Type B pancreatic cell (in vitro differentiated cells): ENCODE data around the gene SCP2. TPM values are rescaled to one million over a fixed set of nuclear protein-coding genes. Genes with fewer than 3 reads are reported as not detected.

ENCODE experiments used
- DNase-seq: peaks from one replicate; pipeline ENCODE4 v3.0.0; 2021; ENCODE audit warnings: mixed read lengths; ENCODE audit not compliant: unreplicated experiment; ENCODE audit errors: extremely low spot score
- H3K27ac Mint-ChIP-seq: 2 replicates; pipeline ENCODE4 v1.8.0; 2021; ENCODE audit warnings: mild to moderate bottlenecking, mixed read lengths
- H3K27me3 Mint-ChIP-seq: 2 replicates; pipeline ENCODE4 v1.8.0; 2021; ENCODE audit warnings: mixed read lengths
- H3K36me3 Mint-ChIP-seq: 2 replicates; pipeline ENCODE4 v1.8.0; 2021; ENCODE audit warnings: mixed read lengths
- H3K4me1 Mint-ChIP-seq: one replicate; pipeline ENCODE4 v1.8.0; 2021; ENCODE audit warnings: mixed read lengths; ENCODE audit not compliant: unreplicated experiment
- H3K4me3 Mint-ChIP-seq: 2 replicates; pipeline ENCODE4 v1.8.0; 2021; ENCODE audit warnings: mild to moderate bottlenecking, mixed read lengths
- H3K9me3 Mint-ChIP-seq: 2 replicates; pipeline ENCODE4 v1.8.0; 2021; ENCODE audit warnings: mixed read lengths
- total RNA-seq: library from RNA; stranded (reverse); gene quantifications from 2 replicates; pipeline ENCODE4 v1.2.1, GENCODE V29; 2021; ENCODE audit warnings: low replicate concordance
- TF ChIP-seq, protein P1 (sequence below): fragments of 200-600 bp; sonication (generic); conservative IDR thresholded peaks from 2 replicates; pipeline ENCODE4 v1.5.0; 2021; ENCODE audit warnings: antibody characterized with exemption, mild to moderate bottlenecking

Gene SCP2
- total RNA-seq, 1 donor from 2014 or later = 108 TPM

DNA sequence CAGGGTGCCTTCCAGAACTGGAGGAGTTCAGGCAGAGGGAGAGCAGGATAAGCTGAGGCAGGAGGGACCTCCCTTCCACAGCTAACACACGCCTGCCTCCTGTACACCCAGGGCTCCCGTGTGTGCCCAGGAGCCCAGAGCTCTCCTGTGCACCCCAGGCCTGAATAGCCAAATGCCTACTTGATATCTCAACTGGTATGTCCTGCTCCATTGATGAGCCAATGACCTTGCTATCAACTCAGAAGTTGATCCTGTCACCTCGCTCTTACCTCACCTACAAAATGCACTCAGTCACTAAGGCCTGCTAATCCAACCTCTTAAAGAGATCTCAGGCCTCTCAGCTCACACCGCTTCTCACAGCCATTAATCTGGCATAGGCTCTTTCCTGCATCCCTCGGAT lies 12.6 kb upstream of the SCP2 start:
- no peak overlapping the region for H3K4me3 Mint-ChIP-seq
- H3K9me3 Mint-ChIP-seq = no peaks in the 10 kb centered on the region
- H3K27ac Mint-ChIP-seq = no peak overlapping the region
- TF ChIP-seq, protein P1, sequence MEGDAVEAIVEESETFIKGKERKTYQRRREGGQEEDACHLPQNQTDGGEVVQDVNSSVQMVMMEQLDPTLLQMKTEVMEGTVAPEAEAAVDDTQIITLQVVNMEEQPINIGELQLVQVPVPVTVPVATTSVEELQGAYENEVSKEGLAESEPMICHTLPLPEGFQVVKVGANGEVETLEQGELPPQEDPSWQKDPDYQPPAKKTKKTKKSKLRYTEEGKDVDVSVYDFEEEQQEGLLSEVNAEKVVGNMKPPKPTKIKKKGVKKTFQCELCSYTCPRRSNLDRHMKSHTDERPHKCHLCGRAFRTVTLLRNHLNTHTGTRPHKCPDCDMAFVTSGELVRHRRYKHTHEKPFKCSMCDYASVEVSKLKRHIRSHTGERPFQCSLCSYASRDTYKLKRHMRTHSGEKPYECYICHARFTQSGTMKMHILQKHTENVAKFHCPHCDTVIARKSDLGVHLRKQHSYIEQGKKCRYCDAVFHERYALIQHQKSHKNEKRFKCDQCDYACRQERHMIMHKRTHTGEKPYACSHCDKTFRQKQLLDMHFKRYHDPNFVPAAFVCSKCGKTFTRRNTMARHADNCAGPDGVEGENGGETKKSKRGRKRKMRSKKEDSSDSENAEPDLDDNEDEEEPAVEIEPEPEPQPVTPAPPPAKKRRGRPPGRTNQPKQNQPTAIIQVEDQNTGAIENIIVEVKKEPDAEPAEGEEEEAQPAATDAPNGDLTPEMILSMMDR = no peak
- DNase-seq = no peak
- peaks cover 4% of the 10 kb centered on the region for H3K27me3 Mint-ChIP-seq
- no peaks in the 10 kb centered on the region for H3K36me3 Mint-ChIP-seq
- H3K4me1 Mint-ChIP-seq = no peaks in the 10 kb centered on the region

GRCh38 chr1:52915211-52915854 lies 11.7 kb upstream of the SCP2 start:
- TF ChIP-seq, protein P1 = no peak
- Mint-ChIP-seq H3K27ac (no peak overlapping the region), H3K27me3 (peaks cover 13% of the 10 kb centered on the region), H3K4me3 (no peak overlapping the region), H3K9me3 (no peaks in the 10 kb centered on the region), H3K4me1 (no peaks in the 10 kb centered on the region), H3K36me3 (no peaks in the 10 kb centered on the region)
- no peak for DNase-seq

GRCh38 chr1:52915855-52916220 lies 11.2 kb upstream of the SCP2 start:
- Mint-ChIP-seq H3K36me3 (no peaks in the 10 kb centered on the region), H3K9me3 (no peaks in the 10 kb centered on the region), H3K4me3 (no peak overlapping the region), H3K27ac (no peak overlapping the region), H3K27me3 (peaks cover 18% of the 10 kb centered on the region), H3K4me1 (no peaks in the 10 kb centered on the region)
- no peak for DNase-seq
- TF ChIP-seq, protein P1 = no peak

DNA sequence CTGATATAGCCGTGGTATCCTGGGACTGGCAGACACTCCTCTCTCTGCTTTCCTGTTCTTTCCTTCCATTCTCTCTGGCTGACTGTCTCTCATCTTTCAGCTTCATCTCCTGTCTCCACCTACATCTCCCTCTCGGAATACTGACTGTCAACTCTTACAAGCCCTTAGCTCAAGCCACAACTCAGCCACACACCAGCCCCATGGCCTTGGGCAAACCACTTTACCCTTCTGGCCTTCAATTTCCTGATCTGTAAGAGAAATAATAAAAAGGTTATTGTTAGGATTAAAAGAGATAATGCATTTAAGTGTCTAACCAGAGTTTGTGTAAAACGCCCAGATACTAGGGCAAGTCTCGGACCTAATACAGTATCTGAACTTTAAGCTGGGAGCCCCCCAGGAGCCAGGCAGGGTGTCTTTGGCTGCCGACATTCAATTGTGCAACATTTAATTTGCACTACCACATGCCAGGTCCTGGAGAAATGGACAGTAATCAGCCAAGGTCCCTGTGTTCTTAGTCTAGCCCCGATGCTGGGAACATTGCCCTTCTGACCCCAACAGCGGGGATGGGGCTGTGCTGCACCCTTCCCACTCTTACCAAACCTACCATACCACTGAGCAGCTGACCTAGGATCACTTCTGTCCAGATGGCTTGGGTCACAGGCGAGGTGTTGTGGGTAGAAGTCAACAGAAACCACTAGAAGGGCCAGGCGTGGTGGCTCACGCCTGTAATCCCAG lies 10.7 kb upstream of the SCP2 start:
- Mint-ChIP-seq H3K27ac (no peak overlapping the region), H3K36me3 (no peaks in the 10 kb centered on the region), H3K4me3 (no peak overlapping the region), H3K27me3 (peaks cover 19% of the 10 kb centered on the region), H3K9me3 (no peaks in the 10 kb centered on the region), H3K4me1 (no peaks in the 10 kb centered on the region)
- TF ChIP-seq, protein P1 = no peak
- DNase-seq = no peak

DNA sequence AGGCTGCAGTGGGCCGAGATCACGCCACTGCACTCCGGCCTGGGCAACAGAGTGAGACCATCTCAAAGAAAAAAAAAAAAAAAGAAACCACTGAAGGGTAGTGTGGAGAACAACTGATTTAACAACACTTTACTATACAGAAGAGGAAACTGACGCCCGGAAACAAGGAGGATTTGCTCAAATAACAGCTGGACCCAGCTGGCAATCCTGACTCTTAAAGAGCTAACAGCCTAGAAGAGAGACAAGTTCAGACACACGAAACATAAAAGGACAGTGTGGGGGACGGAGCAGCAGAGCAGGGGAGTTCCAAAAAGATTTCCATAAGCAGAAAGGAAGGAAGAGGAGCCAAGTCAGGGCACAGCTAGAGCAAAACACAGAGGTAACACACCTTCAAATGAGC lies 9.9 kb upstream of the SCP2 start:
- peaks cover 24% of the 10 kb centered on the region for H3K27me3 Mint-ChIP-seq
- H3K9me3 Mint-ChIP-seq = no peaks in the 10 kb centered on the region
- TF ChIP-seq, protein P1 = no peak
- no peak overlapping the region for H3K4me3 Mint-ChIP-seq
- no peak for DNase-seq
- no peaks in the 10 kb centered on the region for H3K4me1 Mint-ChIP-seq
- no peak overlapping the region for H3K27ac Mint-ChIP-seq
- H3K36me3 Mint-ChIP-seq = no peaks in the 10 kb centered on the region
